Uterus (tissue), 2 donors: ENCODE measurements around the gene GSAP.
"Not testable (repeated sequence)": the region's sequence is repeated elsewhere in the genome, so short reads cannot be mapped to it uniquely, and the experiment has no call there.

ENCODE experiments used
- POLR2A ChIP-seq, 2 donors: fragments of 450-650 bp; IDR thresholded peaks; one replicate each; pipeline ENCODE4 v1.6.1; 2016; ENCODE audit warnings: antibody characterized with exemption in 2 of 2, mild to moderate bottlenecking in 1 of 2, moderate library complexity in 1 of 2
- TF ChIP-seq, protein P1 (sequence below), 4 experiments: fragments of 200-600 bp in 2 of 4; fragments of 450-650 bp in 2 of 4; sonication (generic) in 2 of 4; IDR thresholded peaks; one replicate each; pipeline ENCODE4 v1.5.1; 2016 to 2019; ENCODE audit warnings: antibody characterized with exemption in 4 of 4, mild to moderate bottlenecking in 2 of 4, moderate library complexity in 1 of 4

DNA sequence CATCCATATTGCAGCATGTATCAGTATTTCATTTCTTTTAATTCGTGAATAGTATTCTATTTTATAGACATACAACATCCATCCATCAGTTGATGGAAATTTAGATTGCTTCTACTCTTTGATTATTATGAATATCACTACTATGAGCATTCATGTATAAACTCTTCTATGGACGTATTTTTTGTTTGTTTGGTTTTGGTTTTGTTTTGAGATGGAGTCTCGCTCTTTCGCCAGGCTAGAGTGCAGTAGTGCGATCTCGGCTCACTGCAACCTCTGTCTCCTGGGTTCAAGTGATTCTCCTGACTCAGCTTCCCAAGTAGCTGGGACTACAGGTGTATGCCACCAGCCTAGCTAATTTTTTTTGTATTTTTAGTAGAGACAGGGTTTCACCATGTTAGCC lies 35.8 kb upstream of the GSAP start:
- not testable (repeated sequence) for TF ChIP-seq POLR2A (IDR thresholded peaks at IDR 0.05)
- TF ChIP-seq, protein P1, sequence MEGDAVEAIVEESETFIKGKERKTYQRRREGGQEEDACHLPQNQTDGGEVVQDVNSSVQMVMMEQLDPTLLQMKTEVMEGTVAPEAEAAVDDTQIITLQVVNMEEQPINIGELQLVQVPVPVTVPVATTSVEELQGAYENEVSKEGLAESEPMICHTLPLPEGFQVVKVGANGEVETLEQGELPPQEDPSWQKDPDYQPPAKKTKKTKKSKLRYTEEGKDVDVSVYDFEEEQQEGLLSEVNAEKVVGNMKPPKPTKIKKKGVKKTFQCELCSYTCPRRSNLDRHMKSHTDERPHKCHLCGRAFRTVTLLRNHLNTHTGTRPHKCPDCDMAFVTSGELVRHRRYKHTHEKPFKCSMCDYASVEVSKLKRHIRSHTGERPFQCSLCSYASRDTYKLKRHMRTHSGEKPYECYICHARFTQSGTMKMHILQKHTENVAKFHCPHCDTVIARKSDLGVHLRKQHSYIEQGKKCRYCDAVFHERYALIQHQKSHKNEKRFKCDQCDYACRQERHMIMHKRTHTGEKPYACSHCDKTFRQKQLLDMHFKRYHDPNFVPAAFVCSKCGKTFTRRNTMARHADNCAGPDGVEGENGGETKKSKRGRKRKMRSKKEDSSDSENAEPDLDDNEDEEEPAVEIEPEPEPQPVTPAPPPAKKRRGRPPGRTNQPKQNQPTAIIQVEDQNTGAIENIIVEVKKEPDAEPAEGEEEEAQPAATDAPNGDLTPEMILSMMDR (IDR thresholded peaks at IDR 0.05) = not testable (repeated sequence)
